ENCODE results near the gene RABL6. TPM values are rescaled to one million over a fixed set of nuclear protein-coding genes. Genes with fewer than 3 reads are reported as not detected.

RABL6 gene
- polyA plus RNA-seq, 1 experiment, result 35.4 TPM

DNA sequence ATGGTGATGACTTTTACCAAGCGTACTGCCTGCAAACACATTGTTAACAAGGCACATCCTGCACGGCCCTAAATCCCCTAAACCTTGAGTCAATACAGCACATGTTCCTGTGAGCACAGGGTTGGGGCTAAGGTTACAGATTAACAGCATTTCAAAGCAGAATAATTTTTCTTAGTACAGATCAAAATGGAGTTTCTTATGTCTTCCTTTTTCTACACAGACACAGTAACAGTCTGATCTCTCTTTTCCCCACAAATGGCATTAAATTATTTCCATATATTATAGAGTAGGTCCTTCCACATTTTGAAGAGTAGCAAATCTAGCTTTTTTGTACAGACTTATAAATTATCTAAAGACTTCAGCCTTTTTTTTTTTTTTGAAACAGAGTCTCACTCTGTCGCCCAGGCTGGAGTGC is 18.2 kb upstream of the RABL6 start:
- TF ChIP-seq, protein P1, sequence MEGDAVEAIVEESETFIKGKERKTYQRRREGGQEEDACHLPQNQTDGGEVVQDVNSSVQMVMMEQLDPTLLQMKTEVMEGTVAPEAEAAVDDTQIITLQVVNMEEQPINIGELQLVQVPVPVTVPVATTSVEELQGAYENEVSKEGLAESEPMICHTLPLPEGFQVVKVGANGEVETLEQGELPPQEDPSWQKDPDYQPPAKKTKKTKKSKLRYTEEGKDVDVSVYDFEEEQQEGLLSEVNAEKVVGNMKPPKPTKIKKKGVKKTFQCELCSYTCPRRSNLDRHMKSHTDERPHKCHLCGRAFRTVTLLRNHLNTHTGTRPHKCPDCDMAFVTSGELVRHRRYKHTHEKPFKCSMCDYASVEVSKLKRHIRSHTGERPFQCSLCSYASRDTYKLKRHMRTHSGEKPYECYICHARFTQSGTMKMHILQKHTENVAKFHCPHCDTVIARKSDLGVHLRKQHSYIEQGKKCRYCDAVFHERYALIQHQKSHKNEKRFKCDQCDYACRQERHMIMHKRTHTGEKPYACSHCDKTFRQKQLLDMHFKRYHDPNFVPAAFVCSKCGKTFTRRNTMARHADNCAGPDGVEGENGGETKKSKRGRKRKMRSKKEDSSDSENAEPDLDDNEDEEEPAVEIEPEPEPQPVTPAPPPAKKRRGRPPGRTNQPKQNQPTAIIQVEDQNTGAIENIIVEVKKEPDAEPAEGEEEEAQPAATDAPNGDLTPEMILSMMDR (IDR thresholded peaks at IDR 0.05; ENCODE audit: low read depth, low read length), result no peak
- Histone ChIP-seq H3K9me3 (ENCODE audit: control insufficient read depth, insufficient read depth, low read length) (no peaks in the 10 kb centered on the region; the same call in 1 of the 2 replicates), H3K4me3 (ENCODE audit: low read depth, low read length) (no peak overlapping the region), H3K27me3 (ENCODE audit: control insufficient read depth, insufficient read depth, low read length) (no peaks in the 10 kb centered on the region), H3K27ac (ENCODE audit: low read depth, low read length) (no peak overlapping the region)
- no peak for DNase-seq (ENCODE audit: low read depth, low spot score)
- ChIA-PET POLR2A (no interaction called here), CTCF (interaction anchor here (2.0 kb wide), 1 partner anchor 240 kb away, joined by 9 read pairs; no protein-coding TSS in a partner anchor)

DNA sequence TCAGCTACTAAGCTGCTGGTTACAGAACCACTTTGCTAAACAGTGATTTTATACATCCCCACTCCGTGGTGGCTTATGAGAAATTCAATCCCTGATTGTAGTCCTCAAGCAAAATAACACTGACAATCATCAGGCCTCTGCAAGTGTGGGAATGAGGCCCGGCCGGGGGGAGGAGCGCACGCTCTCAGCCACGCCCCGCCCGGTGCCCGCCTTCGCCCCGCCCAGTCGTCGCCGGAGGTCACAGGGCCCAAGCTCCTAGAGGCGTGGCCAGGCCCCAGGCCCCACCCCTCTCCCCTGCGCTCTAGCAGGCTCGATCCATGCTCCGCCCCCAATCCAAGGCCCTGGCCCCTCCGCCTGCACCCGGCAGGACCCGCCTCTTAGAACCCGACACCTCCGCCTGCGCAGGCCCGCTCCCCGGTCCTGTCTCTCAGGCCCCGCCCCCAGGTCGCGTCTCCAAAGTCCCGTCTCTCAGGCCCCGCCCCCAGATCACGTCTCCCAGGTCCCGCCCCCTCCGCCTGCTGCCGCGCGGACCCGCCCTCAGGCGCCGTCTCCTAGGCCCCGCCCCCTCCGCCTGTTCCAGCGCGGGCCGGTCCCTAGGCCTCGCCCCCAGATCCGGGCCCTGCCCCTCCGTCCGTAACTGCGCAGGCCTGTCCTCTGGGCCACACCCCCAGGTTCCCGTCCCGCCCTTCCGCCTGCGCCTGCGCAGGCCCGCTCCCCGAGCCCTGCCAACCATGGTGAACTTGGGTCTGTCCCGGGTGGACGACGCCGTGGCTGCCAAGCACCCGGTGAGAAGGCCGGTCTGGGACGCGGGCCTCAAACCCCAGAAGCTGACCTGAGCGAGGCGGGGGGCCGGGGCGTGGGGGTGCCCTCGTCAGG is 16.9 kb upstream of the RABL6 start, which contains the start of gene TMEM141:
Gene TMEM141 (plus strand): TSS at position 705 of the 876 bp plus-strand sequence. CDS start 27 bp downstream, at position 732.
- Histone ChIP-seq H3K27me3 (ENCODE audit: control insufficient read depth, insufficient read depth, low read length) (peaks cover 4% of the 10 kb centered on the region), H3K9me3 (ENCODE audit: control insufficient read depth, insufficient read depth, low read length) (no peaks in the 10 kb centered on the region; the same call in 1 of the 2 replicates), H3K4me3 (ENCODE audit: low read depth, low read length) (peak within 1 kb of the TSS; percentile 91), H3K27ac (ENCODE audit: low read depth, low read length) (peak within 1 kb of the TSS; percentile 57)
- TF ChIP-seq, protein P1 (IDR thresholded peaks at IDR 0.05; ENCODE audit: low read depth, low read length), result no peak
- ChIA-PET POLR2A (interaction anchor here (0.5 to 1.0 kb wide), 6 partner anchors 9 to 402 kb away, joined by 3 to 4 read pairs (median 3); partner anchors contain the start of genes AJM1 and FUT7), CTCF (interaction anchor here (0.6 to 1.2 kb wide), 2 partner anchors 51 to 244 kb away, joined by 4 read pairs; partner anchors contain the start of gene AJM1)
- peak; percentile 99 for DNase-seq (ENCODE audit: low read depth, low spot score)

DNA sequence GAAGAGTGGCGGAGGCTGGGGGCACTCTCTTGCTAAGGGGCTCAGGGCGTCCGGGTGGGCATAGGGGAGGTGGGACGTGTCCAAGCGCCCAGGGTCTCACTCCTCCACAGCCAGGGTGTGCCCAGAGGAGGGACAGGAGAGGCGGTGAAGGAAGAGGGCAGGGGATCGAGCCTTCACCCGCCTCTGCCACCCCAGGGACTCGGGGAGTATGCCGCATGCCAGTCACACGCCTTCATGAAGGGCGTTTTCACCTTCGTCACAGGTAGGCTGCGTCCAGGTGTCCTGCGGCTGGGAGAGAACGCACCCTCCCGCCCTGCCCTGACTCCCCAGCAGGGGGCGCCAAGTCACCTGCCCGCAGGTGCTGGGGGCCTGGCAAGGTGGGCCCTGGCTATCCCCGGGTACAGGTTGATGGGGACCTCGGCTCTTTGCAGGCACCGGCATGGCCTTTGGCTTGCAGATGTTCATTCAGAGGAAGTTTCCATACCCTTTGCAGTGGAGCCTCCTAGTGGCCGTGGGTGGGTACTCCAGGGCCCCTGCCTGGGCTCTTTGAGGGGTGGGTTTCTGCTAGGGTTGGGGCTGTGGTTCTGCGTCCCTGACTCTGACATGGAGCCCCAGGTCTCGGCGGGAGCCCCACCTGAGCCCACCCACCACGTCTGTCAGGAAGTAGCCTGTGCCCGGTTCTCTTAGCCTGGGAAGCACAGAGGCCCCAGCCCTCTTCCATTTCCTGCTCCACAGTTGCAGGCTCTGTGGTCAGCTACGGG is 16.1 kb upstream of the RABL6 start:
- no peaks in the 10 kb centered on the region; the same call in 1 of the 2 replicates for H3K9me3 ChIP-seq (ENCODE audit: control insufficient read depth, insufficient read depth, low read length)
- CTCF ChIA-PET, result interaction anchor here (0.6 to 2.7 kb wide), 4 partner anchors 11 to 233 kb away, joined by 3 to 13 read pairs (median 8); partner anchors contain the start of gene RABL6
- TF ChIP-seq, protein P1 (IDR thresholded peaks at IDR 0.05; ENCODE audit: low read depth, low read length), result peak; percentile 93
- no peak for DNase-seq (ENCODE audit: low read depth, low spot score)
- POLR2A ChIA-PET, result no interaction called here
- H3K27ac ChIP-seq (ENCODE audit: low read depth, low read length), result peak overlapping the region; percentile 57
- H3K27me3 ChIP-seq (ENCODE audit: control insufficient read depth, insufficient read depth, low read length), result peaks cover 9% of the 10 kb centered on the region
- H3K4me3 ChIP-seq (ENCODE audit: low read depth, low read length), result peak overlapping the region; percentile 91

DNA sequence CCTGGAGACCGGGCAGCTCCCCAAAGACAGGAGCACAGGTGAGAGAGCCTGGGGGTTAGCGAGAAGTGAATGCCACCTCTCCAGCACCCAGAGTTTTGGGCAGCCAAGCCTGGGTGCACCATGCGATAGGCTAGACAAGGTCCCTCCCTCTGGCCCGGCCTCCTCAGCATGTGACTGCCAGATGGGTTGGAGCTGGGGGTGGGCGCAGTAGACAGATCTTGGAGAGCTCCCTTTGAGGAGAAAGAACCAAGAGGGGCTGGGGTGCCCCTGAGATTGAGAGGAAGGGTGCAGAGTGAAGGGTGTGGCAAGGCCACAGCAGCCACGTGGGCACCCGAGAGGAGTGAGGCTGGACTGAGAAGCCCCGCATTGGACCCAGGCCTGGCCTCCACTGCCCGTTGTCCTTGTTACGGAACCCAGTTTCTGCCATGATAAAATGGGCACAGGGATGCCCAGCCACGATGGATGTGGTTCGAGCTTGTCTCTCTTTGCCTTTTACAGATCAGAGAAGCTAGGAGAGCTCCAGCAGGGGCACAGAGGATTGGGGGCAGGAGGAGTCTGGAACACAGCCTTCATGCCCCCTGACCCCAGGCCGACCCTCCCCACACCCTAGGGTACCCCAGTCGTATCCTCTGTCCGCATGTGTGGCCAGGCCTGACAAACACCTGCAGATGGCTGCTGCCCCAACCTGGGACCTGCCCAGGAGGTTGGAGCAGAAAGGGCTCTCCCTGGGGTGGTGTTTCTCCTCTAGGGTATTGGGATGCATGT is 15.2 kb upstream of the RABL6 start:
- no peak for DNase-seq (ENCODE audit: low read depth, low spot score)
- TF ChIP-seq, protein P1 (IDR thresholded peaks at IDR 0.05; ENCODE audit: low read depth, low read length), result no peak
- Histone ChIP-seq H3K9me3 (ENCODE audit: control insufficient read depth, insufficient read depth, low read length) (no peaks in the 10 kb centered on the region; the same call in 1 of the 2 replicates), H3K27me3 (ENCODE audit: control insufficient read depth, insufficient read depth, low read length) (peaks cover 10% of the 10 kb centered on the region), H3K4me3 (ENCODE audit: low read depth, low read length) (no peak overlapping the region; the same call in 1 of the 2 replicates), H3K27ac (ENCODE audit: low read depth, low read length) (no peak overlapping the region)
- POLR2A ChIA-PET, result no interaction called here
- CTCF ChIA-PET, result interaction anchor here (0.6 to 2.7 kb wide), 4 partner anchors 10 to 234 kb away, joined by 3 to 13 read pairs (median 8); partner anchors contain the start of gene RABL6
